Colon (tissue), 2 donors: Measurements from ENCODE around the gene NFIA.

Experiments
- FAIRE-seq: peaks from 2 replicates; lab custom pipeline; 2012; peaks lifted over from hg19 to GRCh38; lab: Jason Lieb, UNC
- donor health status: control.
- donor health status: control.

NFIA gene

GRCh38 chr1:61297887-61298286, 215.5 kb downstream of the NFIA start:
- FAIRE-seq, result no peak

GRCh38 chr1:61299463-61299862, 217.1 kb downstream of the NFIA start:
- FAIRE-seq, result no peak

- FAIRE-seq, result no peak
These were observed 218.5 kb downstream of the NFIA start for GRCh38 chr1:61300899-61301298.

- no peak for FAIRE-seq
These were observed 219.7 kb downstream of the NFIA start for GRCh38 chr1:61301824-61302657.

- no peak for FAIRE-seq
These were observed 225.2 kb downstream of the NFIA start for GRCh38 chr1:61307422-61308142.

GRCh38 chr1:61310057-61310456, 227.7 kb downstream of the NFIA start:
- FAIRE-seq, result no peak

- no peak for FAIRE-seq
These were observed 228.2 kb downstream of the NFIA start for GRCh38 chr1:61310538-61310937.

GRCh38 chr1:61313906-61314422, 231.6 kb downstream of the NFIA start:
- FAIRE-seq, result no peak

- FAIRE-seq, result no peak
These were observed 232.7 kb downstream of the NFIA start for GRCh38 chr1:61315011-61315410.

- no peak for FAIRE-seq
These were observed 234.1 kb downstream of the NFIA start for GRCh38 chr1:61316493-61316892.

GRCh38 chr1:61318319-61319125, 236.2 kb downstream of the NFIA start:
- no peak for FAIRE-seq

GRCh38 chr1:61320575-61320974, 238.2 kb downstream of the NFIA start:
- FAIRE-seq, result no peak

GRCh38 chr1:61322008-61322744, 239.8 kb downstream of the NFIA start:
- no peak for FAIRE-seq

GRCh38 chr1:61322769-61323168, 240.4 kb downstream of the NFIA start:
- no peak for FAIRE-seq

- FAIRE-seq, result no peak
These were observed 241.4 kb downstream of the NFIA start for GRCh38 chr1:61323681-61324328.

GRCh38 chr1:61326713-61327112, 244.4 kb downstream of the NFIA start:
- no peak for FAIRE-seq

- FAIRE-seq, result no peak
These were observed 245.1 kb downstream of the NFIA start for GRCh38 chr1:61327436-61327835.

- FAIRE-seq, result no peak
These were observed 247.2 kb downstream of the NFIA start for GRCh38 chr1:61329556-61329955.

GRCh38 chr1:61330018-61330417, 247.7 kb downstream of the NFIA start:
- no peak for FAIRE-seq

- no peak for FAIRE-seq
These were observed 248.2 kb downstream of the NFIA start for GRCh38 chr1:61330571-61330970.

GRCh38 chr1:61332196-61332753, 249.9 kb downstream of the NFIA start:
- FAIRE-seq, result no peak
